Measurements from ENCODE around the gene LTBP1.

The LTBP1 gene

GRCh38 chr2:33406622-33407021 lies 459.9 kb downstream of the LTBP1 start:
- no peak for DNase-seq (ENCODE audit: low read depth)
- no peak overlapping the region for H3K4me3 ChIP-seq (ENCODE audit: low read length)
- TF ChIP-seq, protein P1, sequence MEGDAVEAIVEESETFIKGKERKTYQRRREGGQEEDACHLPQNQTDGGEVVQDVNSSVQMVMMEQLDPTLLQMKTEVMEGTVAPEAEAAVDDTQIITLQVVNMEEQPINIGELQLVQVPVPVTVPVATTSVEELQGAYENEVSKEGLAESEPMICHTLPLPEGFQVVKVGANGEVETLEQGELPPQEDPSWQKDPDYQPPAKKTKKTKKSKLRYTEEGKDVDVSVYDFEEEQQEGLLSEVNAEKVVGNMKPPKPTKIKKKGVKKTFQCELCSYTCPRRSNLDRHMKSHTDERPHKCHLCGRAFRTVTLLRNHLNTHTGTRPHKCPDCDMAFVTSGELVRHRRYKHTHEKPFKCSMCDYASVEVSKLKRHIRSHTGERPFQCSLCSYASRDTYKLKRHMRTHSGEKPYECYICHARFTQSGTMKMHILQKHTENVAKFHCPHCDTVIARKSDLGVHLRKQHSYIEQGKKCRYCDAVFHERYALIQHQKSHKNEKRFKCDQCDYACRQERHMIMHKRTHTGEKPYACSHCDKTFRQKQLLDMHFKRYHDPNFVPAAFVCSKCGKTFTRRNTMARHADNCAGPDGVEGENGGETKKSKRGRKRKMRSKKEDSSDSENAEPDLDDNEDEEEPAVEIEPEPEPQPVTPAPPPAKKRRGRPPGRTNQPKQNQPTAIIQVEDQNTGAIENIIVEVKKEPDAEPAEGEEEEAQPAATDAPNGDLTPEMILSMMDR (conservative IDR thresholded peaks at IDR 0.05; ENCODE audit: low read depth, low read length) = no peak

DNA sequence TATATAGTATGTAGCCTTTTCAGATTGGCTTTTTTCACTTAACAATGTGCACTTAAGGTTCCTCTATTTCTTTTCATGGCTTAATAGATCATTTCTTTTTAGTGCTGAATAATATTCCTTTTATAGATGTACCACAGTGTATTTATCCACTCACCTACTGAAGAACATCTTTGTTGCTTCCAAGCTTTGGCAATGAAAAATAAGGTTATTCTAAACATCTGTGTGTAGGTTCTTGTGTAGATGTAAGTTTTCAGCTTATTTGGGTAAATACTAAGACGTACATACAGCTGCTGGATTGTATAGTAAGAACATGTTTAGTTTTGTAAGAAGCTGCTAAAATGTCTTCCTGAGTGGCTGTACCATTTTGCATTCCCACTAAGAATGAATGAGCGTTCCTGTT lies 461.4 kb downstream of the LTBP1 start:
- TF ChIP-seq, protein P1 (conservative IDR thresholded peaks at IDR 0.05; ENCODE audit: low read depth, low read length) = no peak

DNA sequence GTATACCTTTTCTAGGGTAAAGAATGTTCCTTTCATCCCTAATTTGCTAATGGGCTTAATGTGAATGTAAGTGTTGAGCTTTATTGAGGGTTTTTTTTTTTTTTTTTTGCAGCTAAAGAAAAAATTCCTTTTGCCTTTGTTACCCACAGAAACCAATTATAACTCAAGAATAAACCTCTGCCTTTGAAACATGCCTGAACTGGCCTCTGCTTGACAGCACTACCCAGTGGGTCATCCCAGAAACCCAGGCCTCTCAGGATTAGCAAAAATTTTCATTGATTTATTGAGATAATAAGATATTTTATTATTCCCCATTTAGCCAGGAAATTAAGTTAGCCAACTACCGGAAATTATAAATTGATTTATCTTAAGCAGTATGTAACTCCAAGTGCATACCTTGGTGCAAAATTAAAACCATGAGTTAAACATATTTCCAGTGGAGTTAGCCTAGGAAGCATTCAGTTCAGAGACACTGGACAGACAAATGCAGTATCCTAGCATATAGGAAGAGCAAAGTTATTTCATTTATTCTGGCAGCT lies 462.7 kb downstream of the LTBP1 start:
- no peak for DNase-seq (ENCODE audit: low read depth)
- TF ChIP-seq, protein P1 (conservative IDR thresholded peaks at IDR 0.05; ENCODE audit: low read depth, low read length) = no peak
- no peak overlapping the region for H3K4me3 ChIP-seq (ENCODE audit: low read length)

More for the DNA sequence above, 461.4 kb downstream of the LTBP1 start:
- no peak overlapping the region for H3K4me3 ChIP-seq (ENCODE audit: low read length)
- DNase-seq (ENCODE audit: low read depth) = no peak

- TF ChIP-seq, protein P1 (conservative IDR thresholded peaks at IDR 0.05; ENCODE audit: low read depth, low read length) = no peak
- H3K4me3 ChIP-seq (ENCODE audit: low read length) = no peak overlapping the region
- no peak for DNase-seq (ENCODE audit: low read depth)
These were observed 465.0 kb downstream of the LTBP1 start for GRCh38 chr2:33411765-33412164.

GRCh38 chr2:33412920-33413319 lies 466.2 kb downstream of the LTBP1 start:
- TF ChIP-seq, protein P1 (conservative IDR thresholded peaks at IDR 0.05; ENCODE audit: low read depth, low read length) = peak; percentile 59
- H3K4me3 ChIP-seq (ENCODE audit: low read length) = no peak overlapping the region
- DNase-seq (ENCODE audit: low read depth) = no peak

DNA sequence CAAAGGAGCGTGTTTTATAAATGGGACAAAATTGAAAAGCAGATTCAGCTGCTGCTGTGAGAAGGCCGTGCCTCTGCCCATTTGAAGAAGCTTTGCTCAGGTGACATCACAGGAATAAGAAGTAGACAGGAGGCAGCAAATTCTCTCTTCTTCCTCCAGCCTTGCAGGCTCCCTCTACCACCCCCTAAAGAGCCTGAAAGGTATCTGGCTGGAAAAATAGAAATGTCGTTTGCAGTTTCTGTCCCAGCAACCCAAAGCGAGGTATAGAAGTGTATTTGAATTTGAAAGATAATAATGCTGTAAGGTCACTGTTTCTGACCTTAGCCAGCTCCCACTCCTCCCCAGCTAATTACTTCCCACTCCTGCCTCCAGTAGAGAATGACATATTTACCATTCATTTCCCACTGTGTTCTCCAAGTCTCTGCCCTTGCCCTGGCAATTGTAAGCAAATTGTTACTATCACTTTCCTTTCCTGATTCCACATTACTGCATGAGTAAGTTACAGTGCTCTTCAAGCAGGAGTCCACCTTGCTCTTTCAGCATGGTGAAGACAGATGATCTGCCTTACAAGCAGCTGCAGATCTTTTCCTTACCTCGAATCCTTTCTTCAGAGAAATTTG lies 472.9 kb downstream of the LTBP1 start:
- TF ChIP-seq, protein P1 (conservative IDR thresholded peaks at IDR 0.05; ENCODE audit: low read depth, low read length) = no peak
- H3K4me3 ChIP-seq (ENCODE audit: low read length) = no peak overlapping the region
- DNase-seq (ENCODE audit: low read depth) = no peak

GRCh38 chr2:33420726-33421125 lies 474.0 kb downstream of the LTBP1 start:
- TF ChIP-seq, protein P1 (conservative IDR thresholded peaks at IDR 0.05; ENCODE audit: low read depth, low read length) = no peak
- DNase-seq (ENCODE audit: low read depth) = no peak

More at GRCh38 chr2:33420726-33421125, 474.0 kb downstream of the LTBP1 start:
- no peak overlapping the region for H3K4me3 ChIP-seq (ENCODE audit: low read length)
